H1 (cell line): ENCODE measurements around the gene FAM184B. TPM values are rescaled to one million over a fixed set of nuclear protein-coding genes. Genes with fewer than 3 reads are reported as not detected.

Source experiments
- CTCF ChIA-PET: fragments of 300-600 bp; sonication (Branson Sonifier 250); formaldehyde crosslinking; loops from one replicate; lab custom pipeline; 2021; ENCODE audit not compliant: partially characterized antibody; lab: Charles Lee
- POLR2A ChIA-PET: fragments of 300-600 bp; sonication (Branson Sonifier 250); formaldehyde crosslinking; loops from one replicate; lab custom pipeline; 2021; ENCODE audit warnings: inconsistent platforms; ENCODE audit not compliant: partially characterized antibody; lab: Charles Lee
- DNase-seq, 2 experiments: peaks; one replicate each; pipeline versions ENCODE4 v3.0.0 to v3.0.0-alpha.2; 2010 to 2022; ENCODE audit warnings: low spot score in 2 of 2, low read depth in 1 of 2, mixed read lengths in 1 of 2
- FAIRE-seq: peaks from 2 replicates; lab custom pipeline; 2011; peaks lifted over from hg19 to GRCh38; lab: Jason Lieb, UNC
- H2AFZ ChIP-seq: 2 replicates; pipeline ENCODE4 v1.8.1; 2012; ENCODE audit warnings: low read length, inconsistent platforms
- H2AK5ac ChIP-seq: 2 replicates; pipeline ENCODE4 v1.6.1; 2013; ENCODE audit warnings: low read depth, low read length
- H2BK120ac ChIP-seq: replicated peaks from 2 replicates; pipeline ENCODE3; 2013; ENCODE audit warnings: low read depth, low read length, inconsistent platforms
- H2BK12ac ChIP-seq: 2 replicates; pipeline ENCODE4 v1.6.1; 2013; ENCODE audit warnings: low read depth, low read length
- H2BK15ac ChIP-seq: 2 replicates; pipeline ENCODE4 v1.6.1; 2013; ENCODE audit warnings: low read length
- H2BK20ac ChIP-seq: 2 replicates; pipeline ENCODE4 v1.6.1; 2013; ENCODE audit warnings: low read length
- H2BK5ac ChIP-seq: 2 replicates; pipeline ENCODE4 v1.6.1; 2013; ENCODE audit warnings: low read depth, low read length
- H3K14ac ChIP-seq: 2 replicates; pipeline ENCODE4 v1.6.1; 2013; ENCODE audit warnings: inconsistent platforms; ENCODE audit not compliant: insufficient read length
- H3K18ac ChIP-seq: 2 replicates; pipeline ENCODE4 v1.6.1; 2013; ENCODE audit warnings: low read length; ENCODE audit errors: extremely low read depth
- H3K23ac ChIP-seq: 2 replicates; pipeline ENCODE4 v1.6.1; 2013; ENCODE audit warnings: inconsistent platforms; ENCODE audit not compliant: insufficient read length
- H3K23me2 ChIP-seq: 2 replicates; pipeline ENCODE4 v1.6.1; 2013; ENCODE audit warnings: low read depth, low read length
- H3K27ac ChIP-seq: 2 replicates; pipeline ENCODE4 v1.6.1; 2011; ENCODE audit warnings: low read depth, low read length, inconsistent platforms
- H3K27me3 ChIP-seq, 4 experiments: replicated peaks in 1 of 4; 1 replicate in 1 of 4; 2 replicates in 3 of 4; pipeline versions ENCODE4 v1.6.1 to v1.8.1; 2011 to 2013; ENCODE audit warnings: low read length in 3 of 4, mild to moderate bottlenecking in 3 of 4, inconsistent platforms in 2 of 4, mixed read lengths in 2 of 4, moderate library complexity in 1 of 4; ENCODE audit not compliant: control insufficient read depth in 3 of 4, insufficient read depth in 3 of 4; ENCODE audit errors: extremely low read depth in 1 of 4
- H3K36me3 ChIP-seq, 4 experiments: 2 replicates each; pipeline versions ENCODE4 v1.6.1 to v1.8.1; 2011 to 2013; ENCODE audit warnings: mild to moderate bottlenecking in 4 of 4, low read length in 3 of 4, moderate library complexity in 2 of 4, control low read depth in 1 of 4, inconsistent platforms in 1 of 4; ENCODE audit not compliant: insufficient read depth in 4 of 4, control insufficient read depth in 2 of 4
- H3K4ac ChIP-seq: replicated peaks from 2 replicates; pipeline ENCODE3; 2013; ENCODE audit warnings: low read length, low read depth, mixed read lengths, inconsistent platforms; ENCODE audit not compliant: insufficient read length
- H3K4me1 ChIP-seq, 4 experiments: replicated peaks in 1 of 4; 1 replicate in 1 of 4; 2 replicates in 3 of 4; pipeline versions ENCODE4 v1.6.1 to v1.8.1; 2011 to 2013; ENCODE audit warnings: low read length in 3 of 4, inconsistent platforms in 2 of 4, mixed read lengths in 1 of 4; ENCODE audit not compliant: insufficient read depth in 4 of 4, control insufficient read depth in 3 of 4
- H3K4me2 ChIP-seq, 2 experiments: 2 replicates each; pipeline versions ENCODE4 v1.6.1 to v1.8.1; 2011 to 2013; ENCODE audit warnings: low read depth in 2 of 2, low read length in 2 of 2, control low read depth in 1 of 2, inconsistent platforms in 1 of 2, mild to moderate bottlenecking in 1 of 2; ENCODE audit not compliant: insufficient read depth in 1 of 2
- H3K4me3 ChIP-seq, 4 experiments: fragments of 200-600, 300-600 bp in 1 of 4; sonication (generic), shearing (Covaris generic), sonication (Bioruptor Twin) in 1 of 4; 2 replicates each; pipeline versions ENCODE4 v1.5.1 to v1.8.1; 2011 to 2016; ENCODE audit warnings: low read length in 4 of 4, low read depth in 3 of 4, control low read depth in 2 of 4, inconsistent platforms in 2 of 4, mild to moderate bottlenecking in 2 of 4, mixed read lengths in 1 of 4, moderate library complexity in 1 of 4; ENCODE audit not compliant: insufficient read depth in 2 of 4; ENCODE audit errors: extremely low read depth in 1 of 4
- H3K56ac ChIP-seq: replicated peaks from 2 replicates; pipeline ENCODE3; 2013; ENCODE audit warnings: low read depth, mild to moderate bottlenecking, mixed read lengths, low read length, inconsistent platforms; ENCODE audit not compliant: insufficient read length
- H3K79me1 ChIP-seq: 2 replicates; pipeline ENCODE4 v1.6.1; 2013; ENCODE audit warnings: low read depth, low read length, control low read depth
- H3K79me2 ChIP-seq, 2 experiments: 2 replicates each; pipeline versions ENCODE4 v1.6.1 to v1.8.1; 2012 to 2013; ENCODE audit warnings: low read length in 2 of 2, mild to moderate bottlenecking in 2 of 2, inconsistent platforms in 1 of 2; ENCODE audit not compliant: insufficient read depth in 2 of 2, control insufficient read depth in 1 of 2
- H3K9ac ChIP-seq, 4 experiments: replicated peaks in 1 of 4; 1 replicate in 1 of 4; 2 replicates in 3 of 4; pipeline versions ENCODE4 v1.6.1 to v1.8.1; 2011 to 2013; ENCODE audit warnings: low read depth in 3 of 4, low read length in 3 of 4, control low read depth in 2 of 4, mild to moderate bottlenecking in 2 of 4, moderate library complexity in 2 of 4, inconsistent platforms in 1 of 4; ENCODE audit errors: extremely low read depth in 1 of 4
- H3K9me3 ChIP-seq, 2 experiments: 2 replicates each; pipeline versions ENCODE4 v1.6.1 to v1.8.1; 2012 to 2013; ENCODE audit warnings: mild to moderate bottlenecking in 2 of 2, moderate library complexity in 2 of 2, control low read depth in 1 of 2, inconsistent platforms in 1 of 2, low read depth in 1 of 2, low read length in 1 of 2, mixed read lengths in 1 of 2; ENCODE audit not compliant: insufficient read depth in 2 of 2
- H4K20me1 ChIP-seq, 2 experiments: replicated peaks in 1 of 2; 2 replicates each; pipeline versions ENCODE3 to v1.8.1; 2011 to 2013; ENCODE audit warnings: inconsistent platforms in 2 of 2, low read length in 2 of 2, mild to moderate bottlenecking in 1 of 2; ENCODE audit not compliant: insufficient read depth in 2 of 2, control insufficient read depth in 1 of 2
- H4K5ac ChIP-seq: 2 replicates; pipeline ENCODE4 v1.6.1; 2013; ENCODE audit warnings: low read length, low read depth, mixed read lengths, inconsistent platforms; ENCODE audit not compliant: insufficient read length
- H4K8ac ChIP-seq: 2 replicates; pipeline ENCODE4 v1.8.0; 2013; ENCODE audit warnings: mild to moderate bottlenecking, moderate library complexity, low read length, inconsistent platforms; ENCODE audit not compliant: insufficient read depth; ENCODE audit errors: extremely low read depth
- H4K91ac ChIP-seq: replicated peaks from 2 replicates; pipeline ENCODE3; 2013; ENCODE audit warnings: low read length, mixed read lengths, inconsistent platforms; ENCODE audit not compliant: insufficient read length
- CEBPB ChIP-seq: IDR thresholded peaks from 2 replicates; pipeline ENCODE4 v1.6.1; 2012; ENCODE audit warnings: low read depth, low read length
- CTBP2 ChIP-seq: IDR thresholded peaks from 2 replicates; pipeline ENCODE4 v1.7.0; 2011; ENCODE audit warnings: borderline replicate concordance, mild to moderate bottlenecking, moderate library complexity, mixed read lengths, low read length; ENCODE audit not compliant: insufficient read depth, insufficient read length
- HDAC2 ChIP-seq, 2 experiments: fragments of 300-600 bp in 1 of 2; sonication (generic) in 1 of 2; IDR thresholded peaks; 2 replicates each; pipeline ENCODE4 v1.6.1; 2011 to 2012; ENCODE audit warnings: low read depth in 2 of 2, low read length in 2 of 2, mild to moderate bottlenecking in 2 of 2, moderate library complexity in 2 of 2, borderline replicate concordance in 1 of 2, inconsistent platforms in 1 of 2
- JUN ChIP-seq: IDR thresholded peaks from 2 replicates; pipeline ENCODE4 v1.6.1; 2011; ENCODE audit warnings: low read depth, mild to moderate bottlenecking, improper control_type of control experiment, low read length
- KDM5A ChIP-seq: fragments of 200-600 bp; IDR thresholded peaks from 2 replicates; pipeline ENCODE4 v1.7.1; 2012; ENCODE audit warnings: mild to moderate bottlenecking, low read length, inconsistent platforms, mixed read lengths
- PHF8 ChIP-seq: fragments of 200-600 bp; sonication (generic); conservative IDR thresholded peaks from 2 replicates; pipeline ENCODE4 v1.7.1; 2012; ENCODE audit warnings: low read depth, mild to moderate bottlenecking, inconsistent platforms, low read length, moderate library complexity
- RNF2 ChIP-seq: fragments of 200-900, 300-1000 bp; sonication (generic); IDR thresholded peaks from 2 replicates; pipeline ENCODE4 v1.7.1; 2016; ENCODE audit warnings: borderline replicate concordance, low read depth, mild to moderate bottlenecking, antibody characterized with exemption, low read length; ENCODE audit not compliant: poor library complexity, severe bottlenecking; ENCODE audit errors: missing control alignments
- SIN3A ChIP-seq, 2 experiments: IDR thresholded peaks in 1 of 2; conservative IDR thresholded peaks in 1 of 2; 2 replicates each; pipeline ENCODE4 v1.6.1; 2011 to 2012; ENCODE audit warnings: low read length in 2 of 2, improper control_type of control experiment in 1 of 2, low read depth in 1 of 2, mild to moderate bottlenecking in 1 of 2
- SP2 ChIP-seq: IDR thresholded peaks from 2 replicates; pipeline ENCODE4 v1.6.1; 2012; ENCODE audit warnings: mild to moderate bottlenecking, low read length, inconsistent platforms
- TAF7 ChIP-seq: optimal IDR thresholded peaks from 2 replicates; pipeline ENCODE3; 2011; ENCODE audit warnings: low read depth, mild to moderate bottlenecking, inconsistent platforms, low read length, moderate library complexity, borderline replicate concordance
- WGBS, 2 experiments: shearing (Covaris generic) in 1 of 2; methylation state at CpG; one replicate each; pipeline versions ENCODE4 v1.1.6 to v1.1.7; 2013 to 2015; ENCODE audit warnings: low lambda C conversion rate in 2 of 2, mixed read lengths in 2 of 2, inconsistent platforms in 1 of 2, low coverage in 1 of 2, missing lambda C conversion rate in 1 of 2; ENCODE audit not compliant: insufficient replicate concordance in 2 of 2, insufficient coverage in 1 of 2, insufficient read length in 1 of 2; ENCODE audit errors: extremely low coverage in 1 of 2, missing lambda C conversion rate in 1 of 2; 5-methylcytosine and 5-hydroxymethylcytosine counted together
- polyA plus RNA-seq, 7 experiments: library from polyadenylated mRNA; depleted of rRNA in 3 of 7; stranded (reverse) in 5 of 7; unstranded in 2 of 7; fragments of >200 nt in 5 of 7; fragments of 200-250 nt in 2 of 7; gene quantifications; 1 replicate in 5 of 7; 2 replicates in 1 of 7; 4 replicates in 1 of 7; pipeline versions ENCODE4 v1.2.1 to v1.2.3, GENCODE V29; 2011 to 2013; ENCODE audit warnings: missing spikeins in 2 of 7, mixed read lengths in 2 of 7
- total RNA-seq: library from RNA; stranded (reverse); fragmentation: NEBNext Ultra II Directional; extraction: Animal tissue kit (Norgen Biotek cat#: 25700); gene quantifications from 2 replicates; pipeline ENCODE4 v1.2.1, GENCODE V29; 2021
- TF ChIP-seq, protein P1 (sequence below): IDR thresholded peaks from 2 replicates; pipeline ENCODE4 v1.6.1; 2011; ENCODE audit warnings: low read length, improper control_type of control experiment

Gene FAM184B
- total and polyA plus RNA-seq, 2 of the 8 experiments (the other 6 are each of a cell fraction or from before 2014, with no cell fraction given): 0.05 to 0.39 TPM

DNA sequence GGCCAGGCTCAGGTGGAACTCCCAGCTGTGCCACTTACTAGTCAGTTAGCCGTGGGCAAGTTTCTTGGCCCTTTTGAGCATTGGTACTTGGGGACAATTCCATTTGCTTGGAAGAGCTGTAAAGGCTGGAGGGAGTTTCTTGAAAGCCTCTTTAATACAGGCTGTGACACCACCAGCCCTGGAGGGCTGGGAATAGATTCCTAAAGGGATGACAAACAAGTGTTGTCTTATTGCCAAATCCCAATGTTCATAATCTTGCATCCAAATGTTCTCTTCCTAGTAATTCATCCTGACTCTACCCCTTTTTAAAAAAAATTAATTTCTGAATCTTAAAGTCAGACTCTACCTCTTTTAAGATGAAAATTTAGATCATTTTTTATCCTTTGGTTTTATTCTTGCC lies 181.6 kb downstream of the FAM184B start:
- no peaks in the 10 kb centered on the region for H3K79me1 ChIP-seq
- no peaks in the 10 kb centered on the region for H3K4me1 ChIP-seq
- no peak overlapping the region for H3K14ac ChIP-seq
- H2BK120ac ChIP-seq: no peak overlapping the region
- 100% methylated on average over 1 of the region's 1 CpG; no CpG with 5 or more reads in 1 of the 2 experiments for WGBS, 2 experiments
- no peak for FAIRE-seq
- H2AK5ac ChIP-seq: no peak overlapping the region
- H3K4ac ChIP-seq: no peak overlapping the region
- H2BK5ac ChIP-seq: no peak overlapping the region
- H2BK15ac ChIP-seq: no peak overlapping the region
- H3K4me3 ChIP-seq: no peak overlapping the region
- H3K36me3 ChIP-seq: peaks cover 5 to 34% (median 23%) of the 10 kb centered on the region in 4 experiments
- H4K5ac ChIP-seq: no peak overlapping the region
- no peak overlapping the region for H3K56ac ChIP-seq
- no peak overlapping the region for H4K91ac ChIP-seq
- H3K79me2 ChIP-seq: no peaks in the 10 kb centered on the region
- DNase-seq: no peak
- CTCF ChIA-PET: interaction anchor here (1.0 kb wide), 1 partner anchor 217 kb away, joined by 3 read pairs; no protein-coding TSS in a partner anchor
- no peak overlapping the region for H3K18ac ChIP-seq
- H3K23me2 ChIP-seq: no peaks in the 10 kb centered on the region
- no peak overlapping the region for H2AFZ ChIP-seq
- no peaks in the 10 kb centered on the region for H3K9me3 ChIP-seq
- H2BK12ac ChIP-seq: no peak overlapping the region
- H4K8ac ChIP-seq: no peak overlapping the region
- H3K23ac ChIP-seq: no peak overlapping the region
- H3K9ac ChIP-seq: no peak overlapping the region
- H3K4me2 ChIP-seq: no peak overlapping the region
- POLR2A ChIA-PET: no interaction called here
- peaks cover 0 to under 1% of the 10 kb centered on the region in 2 experiments for H4K20me1 ChIP-seq
- no peak overlapping the region for H3K27ac ChIP-seq
- H2BK20ac ChIP-seq: no peak overlapping the region
- H3K27me3 ChIP-seq: no peaks in the 10 kb centered on the region
- TF ChIP-seq CEBPB (no peak), KDM5A (no peak), RNF2 (no peak), JUN (no peak), SP2 (no peak), TAF7 (no peak), HDAC2 (IDR thresholded peaks at IDR 0.05; ENCODE audit: borderline replicate concordance in 1 of 2, low read depth in 2 of 2, low read length in 2 of 2) (no peak), PHF8 (no peak), SIN3A (conservative IDR thresholded peaks at IDR 0.05 in 1 of 2, IDR thresholded peaks at IDR 0.05 in 1 of 2; ENCODE audit: low read depth in 1 of 2, low read length in 2 of 2) (no peak), CTBP2 (no peak)
- TF ChIP-seq, protein P1, sequence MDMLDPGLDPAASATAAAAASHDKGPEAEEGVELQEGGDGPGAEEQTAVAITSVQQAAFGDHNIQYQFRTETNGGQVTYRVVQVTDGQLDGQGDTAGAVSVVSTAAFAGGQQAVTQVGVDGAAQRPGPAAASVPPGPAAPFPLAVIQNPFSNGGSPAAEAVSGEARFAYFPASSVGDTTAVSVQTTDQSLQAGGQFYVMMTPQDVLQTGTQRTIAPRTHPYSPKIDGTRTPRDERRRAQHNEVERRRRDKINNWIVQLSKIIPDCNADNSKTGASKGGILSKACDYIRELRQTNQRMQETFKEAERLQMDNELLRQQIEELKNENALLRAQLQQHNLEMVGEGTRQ: no peak
